AG09319 (cell line): ENCODE data around the gene ARHGAP42.
A peak's percentile ranks its signal among the peaks of the same experiment; 100 is the strongest.

Experiments used
- DNase-seq: peaks from one replicate; pipeline ENCODE4 v3.0.0-alpha.2; 2010; ENCODE audit warnings: low read depth; ENCODE audit errors: extremely low read depth
- TF ChIP-seq, protein P1 (sequence below): IDR thresholded peaks from 2 replicates; pipeline ENCODE4 v1.5.1; 2011; ENCODE audit warnings: low read depth, mild to moderate bottlenecking, inconsistent platforms, low read length, moderate library complexity

ARHGAP42 gene, protein sequence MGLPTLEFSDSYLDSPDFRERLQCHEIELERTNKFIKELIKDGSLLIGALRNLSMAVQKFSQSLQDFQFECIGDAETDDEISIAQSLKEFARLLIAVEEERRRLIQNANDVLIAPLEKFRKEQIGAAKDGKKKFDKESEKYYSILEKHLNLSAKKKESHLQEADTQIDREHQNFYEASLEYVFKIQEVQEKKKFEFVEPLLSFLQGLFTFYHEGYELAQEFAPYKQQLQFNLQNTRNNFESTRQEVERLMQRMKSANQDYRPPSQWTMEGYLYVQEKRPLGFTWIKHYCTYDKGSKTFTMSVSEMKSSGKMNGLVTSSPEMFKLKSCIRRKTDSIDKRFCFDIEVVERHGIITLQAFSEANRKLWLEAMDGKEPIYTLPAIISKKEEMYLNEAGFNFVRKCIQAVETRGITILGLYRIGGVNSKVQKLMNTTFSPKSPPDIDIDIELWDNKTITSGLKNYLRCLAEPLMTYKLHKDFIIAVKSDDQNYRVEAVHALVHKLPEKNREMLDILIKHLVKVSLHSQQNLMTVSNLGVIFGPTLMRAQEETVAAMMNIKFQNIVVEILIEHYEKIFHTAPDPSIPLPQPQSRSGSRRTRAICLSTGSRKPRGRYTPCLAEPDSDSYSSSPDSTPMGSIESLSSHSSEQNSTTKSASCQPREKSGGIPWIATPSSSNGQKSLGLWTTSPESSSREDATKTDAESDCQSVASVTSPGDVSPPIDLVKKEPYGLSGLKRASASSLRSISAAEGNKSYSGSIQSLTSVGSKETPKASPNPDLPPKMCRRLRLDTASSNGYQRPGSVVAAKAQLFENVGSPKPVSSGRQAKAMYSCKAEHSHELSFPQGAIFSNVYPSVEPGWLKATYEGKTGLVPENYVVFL

DNA sequence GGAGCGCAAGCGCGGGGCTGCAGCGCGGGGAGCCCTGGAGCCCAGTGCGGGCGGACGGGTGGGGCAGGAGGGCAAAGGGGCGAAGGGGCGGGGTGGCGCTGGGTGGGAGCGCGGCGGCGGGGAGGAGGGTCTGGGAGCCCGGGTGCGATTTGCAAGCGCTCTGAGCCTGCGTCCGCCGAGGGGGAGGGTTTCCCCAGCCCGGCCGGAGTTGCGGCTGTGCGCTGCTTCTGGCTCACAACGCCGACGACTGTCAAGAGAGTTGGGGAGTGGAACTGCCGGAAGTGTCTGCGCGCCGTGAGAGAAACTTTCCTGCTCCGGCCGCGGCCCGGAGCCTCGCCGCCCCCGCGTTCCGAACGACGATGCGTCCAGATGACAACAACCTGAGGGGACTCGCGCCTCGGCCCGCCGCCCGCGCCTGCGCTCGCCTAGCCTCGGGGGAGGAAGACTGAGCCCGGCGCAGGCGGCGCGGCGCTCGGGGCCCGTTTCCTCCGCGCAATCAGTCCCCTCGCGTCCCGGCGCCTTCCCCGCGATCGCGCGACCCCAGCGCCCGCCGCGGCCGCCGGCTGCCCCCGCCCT is at the start of gene ARHGAP42:
Gene ARHGAP42 (plus strand): TSS at position 235 of the 576 bp plus-strand sequence. CDS start 391 bp downstream, outside the sequence.
- peak; percentile 19 for DNase-seq
- TF ChIP-seq, protein P1, sequence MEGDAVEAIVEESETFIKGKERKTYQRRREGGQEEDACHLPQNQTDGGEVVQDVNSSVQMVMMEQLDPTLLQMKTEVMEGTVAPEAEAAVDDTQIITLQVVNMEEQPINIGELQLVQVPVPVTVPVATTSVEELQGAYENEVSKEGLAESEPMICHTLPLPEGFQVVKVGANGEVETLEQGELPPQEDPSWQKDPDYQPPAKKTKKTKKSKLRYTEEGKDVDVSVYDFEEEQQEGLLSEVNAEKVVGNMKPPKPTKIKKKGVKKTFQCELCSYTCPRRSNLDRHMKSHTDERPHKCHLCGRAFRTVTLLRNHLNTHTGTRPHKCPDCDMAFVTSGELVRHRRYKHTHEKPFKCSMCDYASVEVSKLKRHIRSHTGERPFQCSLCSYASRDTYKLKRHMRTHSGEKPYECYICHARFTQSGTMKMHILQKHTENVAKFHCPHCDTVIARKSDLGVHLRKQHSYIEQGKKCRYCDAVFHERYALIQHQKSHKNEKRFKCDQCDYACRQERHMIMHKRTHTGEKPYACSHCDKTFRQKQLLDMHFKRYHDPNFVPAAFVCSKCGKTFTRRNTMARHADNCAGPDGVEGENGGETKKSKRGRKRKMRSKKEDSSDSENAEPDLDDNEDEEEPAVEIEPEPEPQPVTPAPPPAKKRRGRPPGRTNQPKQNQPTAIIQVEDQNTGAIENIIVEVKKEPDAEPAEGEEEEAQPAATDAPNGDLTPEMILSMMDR, result no peak

DNA sequence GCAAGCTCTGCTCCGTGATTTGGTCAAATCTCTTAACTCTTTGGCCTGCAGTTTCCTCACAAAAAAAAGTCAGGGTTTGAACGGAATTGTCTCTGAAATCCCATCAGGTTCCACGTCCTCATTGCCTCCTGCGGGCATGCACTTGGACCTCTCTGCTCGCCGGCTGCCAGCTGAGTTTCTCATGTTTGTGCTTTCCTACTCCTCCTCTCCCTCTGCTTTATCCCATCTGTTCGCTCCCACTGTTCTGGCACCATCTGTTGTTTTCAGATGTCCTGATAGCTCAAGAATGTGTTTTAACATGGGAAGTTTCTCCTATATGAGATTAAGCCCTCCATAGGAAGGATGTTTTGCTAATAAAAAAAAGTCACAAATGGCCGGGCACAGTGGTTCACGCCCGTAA is 49.4 kb upstream of the ARHGAP42 start:
- DNase-seq, result no peak
- TF ChIP-seq, protein P1, result no peak

DNA sequence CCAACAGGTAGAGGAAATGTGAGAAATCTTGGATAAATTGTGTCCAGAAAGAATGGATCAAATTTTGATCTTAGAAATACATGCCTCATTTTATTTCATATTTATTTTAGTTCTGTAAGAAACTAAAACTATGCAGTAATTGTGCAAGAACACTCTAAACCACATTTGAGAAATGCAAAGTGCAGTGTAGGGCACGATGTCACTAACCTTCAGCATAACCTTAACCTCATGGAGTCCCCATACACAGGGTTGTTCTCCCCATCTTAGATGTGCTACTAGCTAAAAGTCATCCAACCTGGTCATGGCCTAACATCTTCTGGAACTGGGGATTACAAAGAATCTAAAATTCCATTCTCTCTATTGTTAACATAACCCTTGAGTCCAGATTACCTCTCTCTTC is 48.4 kb upstream of the ARHGAP42 start:
- TF ChIP-seq, protein P1, result no peak

DNA sequence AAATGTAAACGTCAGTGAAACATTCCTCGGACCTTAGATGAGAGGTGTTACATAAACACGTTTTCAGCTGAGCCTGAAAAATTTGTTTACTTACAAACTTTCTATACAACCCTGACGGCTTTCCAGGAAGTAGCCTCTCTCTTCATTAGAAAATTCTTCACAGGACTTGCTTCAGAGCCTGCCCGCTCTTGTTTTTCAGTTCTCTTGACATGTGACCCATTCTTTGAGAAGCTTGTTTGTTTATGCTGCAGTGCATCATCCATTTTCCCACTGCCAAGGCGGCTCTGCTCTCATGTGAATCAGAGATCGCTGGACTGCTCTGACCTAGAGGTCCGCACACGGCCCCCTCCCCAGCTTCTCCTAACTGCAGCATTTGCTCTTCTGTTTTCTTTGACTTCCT is 47.9 kb upstream of the ARHGAP42 start:
- TF ChIP-seq, protein P1, result no peak
- DNase-seq, result no peak

More for the DNA sequence above, 48.4 kb upstream of the ARHGAP42 start:
- DNase-seq, result no peak

DNA sequence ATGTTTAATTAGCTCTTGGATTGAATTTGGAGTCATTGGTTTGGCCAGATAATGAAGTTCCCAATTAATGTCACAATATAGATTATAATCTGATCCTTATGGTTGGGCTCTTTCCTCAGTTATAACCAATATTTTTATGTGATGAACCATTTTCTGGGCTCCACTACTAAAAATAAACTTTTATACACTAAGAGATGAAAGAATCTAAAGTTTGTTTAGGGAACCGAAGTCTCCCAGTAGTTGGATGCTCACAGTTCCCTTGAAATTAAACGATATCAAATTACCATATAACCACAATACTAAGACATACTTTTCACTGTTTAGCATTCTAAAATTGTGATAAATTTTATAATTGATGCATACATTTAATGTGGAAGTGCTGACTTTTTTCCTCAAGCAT is 47.0 kb upstream of the ARHGAP42 start:
- no peak for DNase-seq
- TF ChIP-seq, protein P1, result no peak

DNA sequence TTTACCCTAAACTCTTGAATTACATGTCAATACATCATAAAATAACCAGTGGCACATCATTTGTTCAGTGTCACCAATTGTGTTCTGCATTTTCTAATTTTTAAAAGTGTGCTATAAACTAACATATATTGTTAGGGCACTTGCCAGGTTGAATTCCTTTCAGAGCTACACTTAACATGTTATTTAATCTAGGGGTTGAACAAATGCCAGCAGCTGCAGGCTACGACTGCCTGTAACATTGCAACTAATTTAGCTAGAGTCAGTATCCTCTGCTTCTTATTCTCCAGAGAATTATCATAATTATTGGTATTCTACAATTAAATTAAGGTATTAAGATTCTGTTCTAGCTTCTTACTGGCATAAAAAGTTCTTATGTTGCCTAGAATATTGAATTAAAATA is 46.4 kb upstream of the ARHGAP42 start:
- TF ChIP-seq, protein P1, result no peak

DNA sequence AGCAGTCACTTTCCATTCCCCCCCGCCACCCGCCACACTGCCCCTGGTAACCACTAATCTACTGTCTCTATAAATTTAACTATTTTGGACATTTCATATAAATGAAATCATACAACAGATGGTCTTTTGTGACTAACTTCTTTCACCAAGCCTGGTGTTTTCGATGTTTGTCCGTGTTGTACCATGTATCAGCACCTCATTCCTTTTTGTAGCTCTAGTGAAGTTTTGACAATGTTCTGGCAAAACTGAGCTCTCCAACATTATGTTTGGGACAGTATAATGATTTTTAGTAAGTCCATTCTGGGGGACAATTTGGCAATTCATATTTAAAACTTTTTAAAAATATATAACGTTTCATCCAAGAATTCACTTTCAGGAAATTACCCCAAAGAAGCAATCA is 45.6 kb upstream of the ARHGAP42 start:
- TF ChIP-seq, protein P1, result no peak
- no peak for DNase-seq

More for the DNA sequence above, 46.4 kb upstream of the ARHGAP42 start:
- DNase-seq, result no peak
